ENCODE data around the gene MIA3.
"Not testable (repeated sequence)": the region's sequence is repeated elsewhere in the genome, so short reads cannot be mapped to it uniquely, and the experiment has no call there.

Gene MIA3

GRCh38 chr1:222663431-222663934 lies 45.6 kb downstream of the MIA3 start:
- Histone ChIP-seq H3K4me1 (ENCODE audit: control insufficient read depth, insufficient read depth, low read length) (no peaks in the 10 kb centered on the region), H3K9me3 (ENCODE audit: control insufficient read depth, low read length) (no peaks in the 10 kb centered on the region), H3K27ac (ENCODE audit: insufficient read depth, low read depth, low read length, poor library complexity, severe bottlenecking) (no peak overlapping the region), H3K36me3 (ENCODE audit: control insufficient read depth, insufficient read depth, low read length) (peaks cover 56% of the 10 kb centered on the region), H3K4me3 (ENCODE audit: insufficient read depth, low read depth, low read length) (no peak overlapping the region), H3K27me3 (ENCODE audit: control insufficient read depth, insufficient read depth, low read length, poor library complexity, severe bottlenecking) (no peaks in the 10 kb centered on the region)
- 96% methylated on average over 4 of the region's 4 CpGs for WGBS, 2 experiments

GRCh38 chr1:222665964-222666363 lies 48.1 kb downstream of the MIA3 start:
- Histone ChIP-seq H3K27ac (ENCODE audit: insufficient read depth, low read depth, low read length, poor library complexity, severe bottlenecking) (no peak overlapping the region), H3K36me3 (ENCODE audit: control insufficient read depth, insufficient read depth, low read length) (peaks cover 45% of the 10 kb centered on the region), H3K27me3 (ENCODE audit: control insufficient read depth, insufficient read depth, low read length, poor library complexity, severe bottlenecking) (no peaks in the 10 kb centered on the region), H3K9me3 (ENCODE audit: control insufficient read depth, low read length) (no peaks in the 10 kb centered on the region), H3K4me1 (ENCODE audit: control insufficient read depth, insufficient read depth, low read length) (no peaks in the 10 kb centered on the region), H3K4me3 (ENCODE audit: insufficient read depth, low read depth, low read length) (no peak overlapping the region)
- WGBS, 2 experiments, result 93 to 99% methylated on average over 5 to 7 of the region's 7 CpGs

DNA sequence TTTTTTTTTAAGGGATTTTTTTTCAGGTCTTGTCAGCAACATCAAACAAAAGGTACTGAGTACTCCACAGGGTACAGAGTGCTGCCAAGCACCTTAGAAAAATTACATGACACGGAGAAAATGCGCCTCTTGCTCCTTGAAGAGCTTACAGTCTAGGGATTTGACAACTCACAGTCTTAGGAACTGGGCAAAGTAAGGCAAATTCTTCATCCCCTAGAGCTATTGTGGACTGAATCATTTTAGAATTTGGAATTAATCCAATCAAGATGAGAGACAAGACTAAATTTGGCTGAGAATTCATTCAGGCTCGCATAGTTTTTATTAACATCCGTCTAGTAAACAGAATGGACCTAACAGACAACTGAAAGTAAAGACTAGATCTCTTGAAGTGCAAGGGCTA lies 50.3 kb downstream of the MIA3 start:
- not testable (repeated sequence) for H3K4me1 ChIP-seq (ENCODE audit: control insufficient read depth, insufficient read depth, low read length); H3K9me3 ChIP-seq (ENCODE audit: control insufficient read depth, low read length); H3K27ac ChIP-seq (ENCODE audit: insufficient read depth, low read depth, low read length, poor library complexity, severe bottlenecking); H3K4me3 ChIP-seq (ENCODE audit: insufficient read depth, low read depth, low read length); H3K27me3 ChIP-seq (ENCODE audit: control insufficient read depth, insufficient read depth, low read length, poor library complexity, severe bottlenecking)
- WGBS, 2 experiments, result no CpG with 5 or more reads among the region's 4 CpGs
- H3K36me3 ChIP-seq (ENCODE audit: control insufficient read depth, insufficient read depth, low read length), result peaks cover 28% of the 10 kb centered on the region

DNA sequence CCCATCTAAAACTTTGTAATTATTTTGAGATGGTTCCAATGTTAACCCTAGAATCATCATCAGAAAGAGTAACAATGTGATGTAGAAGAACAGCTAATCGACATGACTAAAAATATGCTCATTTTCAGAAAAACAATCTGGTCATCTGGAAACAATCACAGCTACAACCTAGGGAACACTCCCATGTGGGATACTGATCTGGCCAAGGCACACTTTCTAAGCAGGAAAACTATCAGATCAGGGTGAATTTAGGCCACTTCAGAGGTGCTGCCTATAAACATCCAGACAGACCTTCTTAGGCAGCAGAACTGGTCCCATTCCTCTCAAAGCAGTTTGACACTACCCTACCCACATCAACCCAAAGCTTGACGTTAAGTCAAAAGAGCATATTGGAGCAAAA lies 51.2 kb downstream of the MIA3 start:
- H3K36me3 ChIP-seq (ENCODE audit: control insufficient read depth, insufficient read depth, low read length), result peaks cover 22% of the 10 kb centered on the region
- not testable (repeated sequence) for H3K4me1 ChIP-seq (ENCODE audit: control insufficient read depth, insufficient read depth, low read length); H3K27me3 ChIP-seq (ENCODE audit: control insufficient read depth, insufficient read depth, low read length, poor library complexity, severe bottlenecking); H3K27ac ChIP-seq (ENCODE audit: insufficient read depth, low read depth, low read length, poor library complexity, severe bottlenecking); H3K4me3 ChIP-seq (ENCODE audit: insufficient read depth, low read depth, low read length); H3K9me3 ChIP-seq (ENCODE audit: control insufficient read depth, low read length)
- WGBS, 2 experiments, result no CpG with 5 or more reads among the region's 2 CpGs

DNA sequence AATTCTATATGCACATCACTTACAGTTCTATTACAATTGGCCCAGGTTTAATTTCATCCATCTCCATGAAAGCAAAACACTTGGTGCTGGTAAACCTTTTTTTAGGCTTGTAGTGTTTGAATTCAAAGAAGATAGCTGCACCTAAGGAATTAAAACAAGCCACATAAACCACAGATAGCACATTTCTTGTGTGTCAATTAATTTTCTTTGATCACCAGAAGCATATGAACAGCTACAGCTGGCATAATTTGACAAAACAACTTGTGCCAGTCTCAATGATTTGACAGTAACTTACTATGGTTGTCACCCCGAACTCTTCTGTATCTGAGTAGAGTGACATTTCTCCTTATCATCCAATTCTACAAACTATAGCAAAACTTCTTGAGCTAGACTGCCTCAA lies 52.2 kb downstream of the MIA3 start:
- Histone ChIP-seq H3K27ac (ENCODE audit: insufficient read depth, low read depth, low read length, poor library complexity, severe bottlenecking) (no peak overlapping the region), H3K4me1 (ENCODE audit: control insufficient read depth, insufficient read depth, low read length) (no peaks in the 10 kb centered on the region), H3K27me3 (ENCODE audit: control insufficient read depth, insufficient read depth, low read length, poor library complexity, severe bottlenecking) (no peaks in the 10 kb centered on the region), H3K9me3 (ENCODE audit: control insufficient read depth, low read length) (no peaks in the 10 kb centered on the region), H3K4me3 (ENCODE audit: insufficient read depth, low read depth, low read length) (no peak overlapping the region), H3K36me3 (ENCODE audit: control insufficient read depth, insufficient read depth, low read length) (peaks cover 16% of the 10 kb centered on the region)
- WGBS, 2 experiments, result 91 to 100% methylated on average over 1 of the region's 1 CpG

GRCh38 chr1:222680080-222680479 lies 62.2 kb downstream of the MIA3 start:
- H3K36me3 ChIP-seq (ENCODE audit: control insufficient read depth, insufficient read depth, low read length), result peaks cover 4% of the 10 kb centered on the region
- no peaks in the 10 kb centered on the region for H3K4me1 ChIP-seq (ENCODE audit: control insufficient read depth, insufficient read depth, low read length)
- H3K4me3 ChIP-seq (ENCODE audit: insufficient read depth, low read depth, low read length), result no peak overlapping the region
- 87 to 100% methylated on average over 1 of the region's 1 CpG for WGBS, 2 experiments
- no peaks in the 10 kb centered on the region for H3K9me3 ChIP-seq (ENCODE audit: control insufficient read depth, low read length)
- H3K27ac ChIP-seq (ENCODE audit: insufficient read depth, low read depth, low read length, poor library complexity, severe bottlenecking), result no peak overlapping the region
- H3K27me3 ChIP-seq (ENCODE audit: control insufficient read depth, insufficient read depth, low read length, poor library complexity, severe bottlenecking), result no peaks in the 10 kb centered on the region

DNA sequence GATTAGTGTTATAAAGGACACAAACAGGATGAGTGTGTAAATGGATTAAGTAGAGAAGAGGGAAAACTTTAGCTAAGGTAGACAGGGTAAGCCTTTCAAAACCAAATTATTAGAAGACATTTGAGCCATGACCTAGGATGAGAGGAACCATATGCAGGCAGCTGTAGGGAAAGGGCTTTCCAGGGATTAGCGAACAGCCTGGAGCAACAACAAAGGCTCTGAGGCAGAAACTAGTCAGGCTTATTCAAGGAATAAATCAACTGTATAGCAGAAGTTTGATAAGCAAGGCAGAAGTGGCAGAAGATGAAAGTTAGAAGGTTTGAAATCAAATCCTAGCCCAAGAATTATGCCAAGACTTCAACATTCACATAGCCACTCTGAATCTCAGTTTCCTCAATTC lies 73.1 kb downstream of the MIA3 start:
- H3K4me1 ChIP-seq (ENCODE audit: control insufficient read depth, insufficient read depth, low read length), result no peaks in the 10 kb centered on the region
- H3K4me3 ChIP-seq (ENCODE audit: insufficient read depth, low read depth, low read length), result no peak overlapping the region
- no peaks in the 10 kb centered on the region for H3K27me3 ChIP-seq (ENCODE audit: control insufficient read depth, insufficient read depth, low read length, poor library complexity, severe bottlenecking)
- whole genome bisulfite sequencing, 2 experiments, result 88 to 94% methylated on average over 1 of the region's 1 CpG
- peaks cover 9% of the 10 kb centered on the region for H3K36me3 ChIP-seq (ENCODE audit: control insufficient read depth, insufficient read depth, low read length)
- no peaks in the 10 kb centered on the region for H3K9me3 ChIP-seq (ENCODE audit: control insufficient read depth, low read length)
- no peak overlapping the region for H3K27ac ChIP-seq (ENCODE audit: insufficient read depth, low read depth, low read length, poor library complexity, severe bottlenecking)

DNA sequence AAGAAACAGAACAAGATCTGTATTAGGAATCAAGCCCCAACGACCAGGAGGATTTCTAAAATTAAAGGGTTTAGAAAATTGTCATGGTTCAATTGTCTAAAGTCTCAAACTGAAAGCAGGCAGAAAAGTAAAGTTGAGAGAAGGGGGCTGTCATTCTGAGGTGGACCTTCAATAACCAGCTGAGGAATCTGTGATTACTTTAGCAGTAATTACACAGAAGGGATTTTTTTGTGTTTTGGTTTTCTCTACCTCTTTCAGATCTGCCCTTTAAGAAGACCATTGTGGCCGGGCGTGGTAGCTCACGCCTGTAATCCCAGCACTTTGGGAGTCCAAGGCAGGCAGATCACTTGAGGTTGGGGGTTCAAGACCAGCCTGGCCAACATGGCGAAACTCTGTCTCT lies 77.0 kb downstream of the MIA3 start:
- no peak overlapping the region for H3K4me3 ChIP-seq (ENCODE audit: insufficient read depth, low read depth, low read length)
- H3K36me3 ChIP-seq (ENCODE audit: control insufficient read depth, insufficient read depth, low read length), result peaks cover 6% of the 10 kb centered on the region
- H3K9me3 ChIP-seq (ENCODE audit: control insufficient read depth, low read length), result no peaks in the 10 kb centered on the region
- H3K27me3 ChIP-seq (ENCODE audit: control insufficient read depth, insufficient read depth, low read length, poor library complexity, severe bottlenecking), result no peaks in the 10 kb centered on the region
- H3K27ac ChIP-seq (ENCODE audit: insufficient read depth, low read depth, low read length, poor library complexity, severe bottlenecking), result no peak overlapping the region
- H3K4me1 ChIP-seq (ENCODE audit: control insufficient read depth, insufficient read depth, low read length), result no peaks in the 10 kb centered on the region
- 88 to 91% methylated on average over 5 of the region's 5 CpGs for WGBS, 2 experiments

- 88 to 95% methylated on average over 8 of the region's 8 CpGs for WGBS, 2 experiments
- Histone ChIP-seq H3K36me3 (ENCODE audit: control insufficient read depth, insufficient read depth, low read length) (peaks cover 13% of the 10 kb centered on the region), H3K27me3 (ENCODE audit: control insufficient read depth, insufficient read depth, low read length, poor library complexity, severe bottlenecking) (no peaks in the 10 kb centered on the region)
Measured at GRCh38 chr1:222696741-222697140, 78.8 kb downstream of the MIA3 start.

DNA sequence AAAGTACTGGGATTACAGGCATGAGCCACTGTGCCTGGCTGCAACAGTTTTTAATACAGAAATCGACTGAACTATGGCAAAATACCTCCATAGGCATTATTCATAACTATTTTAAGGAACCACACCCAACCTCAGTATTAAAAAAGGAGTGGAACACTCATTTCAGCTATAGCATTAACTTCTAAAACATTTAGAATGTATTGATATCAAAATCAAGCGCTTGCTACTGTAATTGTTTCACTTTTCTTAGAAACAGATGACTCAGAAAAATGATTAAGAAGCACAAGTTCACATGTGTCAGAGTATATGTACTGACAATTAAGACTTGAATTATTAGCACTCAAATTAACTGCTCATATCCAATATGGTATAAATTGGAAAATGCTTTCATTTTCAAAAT lies 79.3 kb downstream of the MIA3 start:
- no peaks in the 10 kb centered on the region for H3K4me1 ChIP-seq (ENCODE audit: control insufficient read depth, insufficient read depth, low read length)
- WGBS, 2 experiments, result 87 to 97% methylated on average over 1 to 2 of the region's 2 CpGs

More at GRCh38 chr1:222696741-222697140, 78.8 kb downstream of the MIA3 start:
- Histone ChIP-seq H3K9me3 (ENCODE audit: control insufficient read depth, low read length) (no peaks in the 10 kb centered on the region), H3K27ac (ENCODE audit: insufficient read depth, low read depth, low read length, poor library complexity, severe bottlenecking) (no peak overlapping the region), H3K4me1 (ENCODE audit: control insufficient read depth, insufficient read depth, low read length) (no peaks in the 10 kb centered on the region), H3K4me3 (ENCODE audit: insufficient read depth, low read depth, low read length) (no peak overlapping the region)

DNA sequence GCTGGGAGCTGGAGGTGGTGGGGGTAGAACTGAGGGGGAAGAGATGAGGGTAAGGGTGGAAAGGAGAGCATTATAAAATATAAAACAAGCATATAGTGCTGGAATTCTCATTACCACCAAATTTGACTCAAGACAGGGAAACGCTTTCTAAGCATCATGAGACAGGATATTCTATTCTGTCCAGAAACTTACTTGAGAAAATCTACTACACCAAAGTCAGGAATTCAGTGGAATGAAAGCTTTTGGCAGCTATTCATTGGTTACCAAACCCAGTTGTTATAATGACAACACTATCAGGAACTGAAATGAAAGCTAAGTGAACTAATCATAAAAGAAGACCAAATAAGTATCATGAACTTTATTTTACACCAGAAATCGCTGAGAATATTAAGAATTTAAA lies 79.9 kb downstream of the MIA3 start:
- Histone ChIP-seq H3K9me3 (ENCODE audit: control insufficient read depth, low read length) (no peaks in the 10 kb centered on the region), H3K27me3 (ENCODE audit: control insufficient read depth, insufficient read depth, low read length, poor library complexity, severe bottlenecking) (no peaks in the 10 kb centered on the region), H3K4me3 (ENCODE audit: insufficient read depth, low read depth, low read length) (no peak overlapping the region), H3K36me3 (ENCODE audit: control insufficient read depth, insufficient read depth, low read length) (peaks cover 17% of the 10 kb centered on the region), H3K4me1 (ENCODE audit: control insufficient read depth, insufficient read depth, low read length) (no peaks in the 10 kb centered on the region), H3K27ac (ENCODE audit: insufficient read depth, low read depth, low read length, poor library complexity, severe bottlenecking) (no peak overlapping the region)
- 93 to 96% methylated on average over 1 of the region's 2 CpGs for WGBS, 2 experiments

More for the DNA sequence above, 79.3 kb downstream of the MIA3 start:
- Histone ChIP-seq H3K9me3 (ENCODE audit: control insufficient read depth, low read length) (no peaks in the 10 kb centered on the region), H3K27ac (ENCODE audit: insufficient read depth, low read depth, low read length, poor library complexity, severe bottlenecking) (no peak overlapping the region), H3K4me3 (ENCODE audit: insufficient read depth, low read depth, low read length) (no peak overlapping the region), H3K27me3 (ENCODE audit: control insufficient read depth, insufficient read depth, low read length, poor library complexity, severe bottlenecking) (no peaks in the 10 kb centered on the region), H3K36me3 (ENCODE audit: control insufficient read depth, insufficient read depth, low read length) (peaks cover 13% of the 10 kb centered on the region)
